K562 (cell line): Measurements from ENCODE around the gene BCAS1. TPM values are rescaled to one million over a fixed set of nuclear protein-coding genes. Genes with fewer than 3 reads are reported as not detected.
A peak's percentile ranks its signal among the peaks of the same experiment; 100 is the strongest.

Experiments
- BRD9 ChIP-seq: fragments of 450-650 bp; IDR thresholded peaks from 2 replicates; pipeline ENCODE4 v1.6.1; 2018; ENCODE audit warnings: low read depth; ENCODE audit not compliant: partially characterized antibody
- BRF2 ChIP-seq: IDR thresholded peaks from 3 replicates; pipeline ENCODE4 v1.6.1; 2011; ENCODE audit warnings: borderline replicate concordance, mild to moderate bottlenecking; ENCODE audit not compliant: insufficient read length, insufficient read depth
- C11orf30 ChIP-seq: fragments of 450-650 bp; IDR thresholded peaks from 2 replicates; pipeline ENCODE4 v1.6.1; 2016; ENCODE audit warnings: low read depth, mild to moderate bottlenecking
- DIDO1 ChIP-seq: fragments of 450-650 bp; IDR thresholded peaks from 2 replicates; pipeline ENCODE4 v1.6.1; 2016; ENCODE audit warnings: low read depth, missing biosample characterization, missing genetic modification characterization
- EZH2 ChIP-seq: IDR thresholded peaks from 2 replicates; pipeline ENCODE4 v1.6.1; 2012; ENCODE audit warnings: low read depth, mild to moderate bottlenecking, inconsistent platforms, low read length, borderline replicate concordance
- HDAC3 ChIP-seq: fragments of 450-650 bp; IDR thresholded peaks from 2 replicates; pipeline ENCODE4 v1.6.1; 2018; ENCODE audit warnings: borderline replicate concordance, mild to moderate bottlenecking, moderate library complexity; ENCODE audit not compliant: partially characterized antibody
- HMBOX1 ChIP-seq: sonication (generic); IDR thresholded peaks from 2 replicates; pipeline ENCODE4 v1.6.1; 2016
- HOXB6 ChIP-seq: fragments of 250-450 bp; sonication (Bioruptor Pico); IDR thresholded peaks from 2 replicates; pipeline ENCODE4 v1.5.1; 2022; ENCODE audit warnings: mild to moderate bottlenecking, borderline replicate concordance
- MITF ChIP-seq: IDR thresholded peaks from 2 replicates; pipeline ENCODE4 v1.6.1; 2014; ENCODE audit warnings: antibody characterized with exemption
- POU5F1 ChIP-seq: fragments of 150-350 bp; IDR thresholded peaks from 2 replicates; pipeline ENCODE4 v1.6.1; 2014; ENCODE audit warnings: borderline replicate concordance, low read length, low read depth, mild to moderate bottlenecking; ENCODE audit not compliant: partially characterized antibody
- PTRF ChIP-seq: fragments of 450-650 bp; IDR thresholded peaks from 2 replicates; pipeline ENCODE4 v1.6.1; 2016; ENCODE audit warnings: mild to moderate bottlenecking, missing genetic modification characterization, missing compliant biosample characterization
- RAD21 ChIP-seq, 2 experiments: fragments of 250-450 bp in 1 of 2; fragments of 450-650 bp in 1 of 2; sonication (Bioruptor Pico) in 1 of 2; formaldehyde crosslinking in 1 of 2; IDR thresholded peaks in 1 of 2; conservative IDR thresholded peaks in 1 of 2; 2 replicates each; pipeline versions ENCODE4 v1.4.0 to v1.8.0; 2020 to 2022; ENCODE audit warnings: mild to moderate bottlenecking in 2 of 2, moderate library complexity in 1 of 2
- RFX7 ChIP-seq: fragments of 250-450 bp; sonication (Bioruptor Pico); IDR thresholded peaks from 2 replicates; pipeline ENCODE4 v1.5.1; 2021; ENCODE audit warnings: mild to moderate bottlenecking
- SIX5 ChIP-seq, 2 experiments: IDR thresholded peaks; 2 replicates each; pipeline ENCODE4 v1.6.1; 2011; ENCODE audit warnings: low read length in 2 of 2, borderline replicate concordance in 1 of 2, low read depth in 1 of 2, mild to moderate bottlenecking in 1 of 2, moderate library complexity in 1 of 2; ENCODE audit not compliant: insufficient read depth in 1 of 2
- SMARCE1 ChIP-seq: fragments of 450-650 bp; IDR thresholded peaks from 2 replicates; pipeline ENCODE4 v1.7.1; 2016; ENCODE audit warnings: mild to moderate bottlenecking
- THAP12 ChIP-seq: fragments of 250-450 bp; sonication (Bioruptor Pico); IDR thresholded peaks from 2 replicates; pipeline ENCODE4 v1.9.0; 2021; ENCODE audit warnings: mild to moderate bottlenecking, inconsistent platforms
- ZBTB5 ChIP-seq: fragments of 450-650 bp; IDR thresholded peaks from 2 replicates; pipeline ENCODE4 v1.6.1; 2017; ENCODE audit warnings: antibody characterized with exemption
- ZKSCAN3 ChIP-seq: fragments of 250-450 bp; sonication (Bioruptor Pico); IDR thresholded peaks from 2 replicates; pipeline ENCODE4 v1.4.0; 2020
- ZNF217 ChIP-seq: sonication (generic); formaldehyde crosslinking; IDR thresholded peaks from 2 replicates; pipeline ENCODE4 v1.8.0; 2022; ENCODE audit warnings: mild to moderate bottlenecking, missing genetic modification reagents
- ZNF316 ChIP-seq: fragments of 450-650 bp; IDR thresholded peaks from 2 replicates; pipeline ENCODE4 v1.6.1; 2016
- ZNF707 ChIP-seq: fragments of 250-450 bp; sonication (Bioruptor Pico); conservative IDR thresholded peaks from 2 replicates; pipeline ENCODE4 v1.8.0; 2022; ENCODE audit warnings: inconsistent platforms, mild to moderate bottlenecking, moderate library complexity
- ZNF778 ChIP-seq: fragments of 450-650 bp; formaldehyde crosslinking; IDR thresholded peaks from 2 replicates; pipeline ENCODE4 v1.4.0; 2020; ENCODE audit warnings: mild to moderate bottlenecking, moderate library complexity
- polyA plus RNA-seq, 8 experiments: library from polyadenylated mRNA; depleted of rRNA in 4 of 8; stranded (reverse) in 5 of 8; unstranded in 3 of 8; fragments of >200 nt; fragmentation: Nextera tagmentation in 2 of 8; fragmentation: Illumina TruSeq in 1 of 8; extraction: Ambion mirVana in 2 of 8; extraction: Trizol in 1 of 8; gene quantifications; 2 replicates each; pipeline versions ENCODE4 v1.2.1 to v1.2.3, GENCODE V29; 2011 to 2014; ENCODE audit warnings: inconsistent platforms in 1 of 8, missing spikeins in 1 of 8
- total RNA-seq, 7 experiments: library from RNA; depleted of rRNA in 6 of 7; stranded (reverse); fragments of >200 nt in 6 of 7; fragmentation: Illumina TruSeq in 2 of 7; extraction: Trizol in 2 of 7; gene quantifications; 2 replicates each; pipeline versions ENCODE4 v1.2.1 to v1.2.3, GENCODE V29; 2011 to 2021; ENCODE audit warnings: low replicate concordance in 1 of 7

BCAS1 gene
- total and polyA plus RNA-seq, 9 of the 15 experiments (the other 6 are each of a cell fraction or from before 2014, with no cell fraction given) = 0.18 to 2.3 (median 0.93) TPM

GRCh38 chr20:54065601-54066038 is 4.8 kb downstream of the BCAS1 start (continued):
- no peak for TF ChIP-seq HOXB6 (CRISPR knock-in tag)
- no peak for TF ChIP-seq PTRF (tag)
- no peak for TF ChIP-seq ZBTB5
- TF ChIP-seq RAD21 (CRISPR knock-in tag; conservative IDR thresholded peaks at IDR 0.05 in 1 of 2, IDR thresholded peaks at IDR 0.05 in 1 of 2) = no peak
- no peak for TF ChIP-seq DIDO1
- no peak for TF ChIP-seq C11orf30
- TF ChIP-seq RFX7 (CRISPR knock-in tag) = no peak
- TF ChIP-seq ZKSCAN3 (CRISPR knock-in tag) = no peak
- no peak for TF ChIP-seq SIX5 (IDR thresholded peaks at IDR 0.05; ENCODE audit: borderline replicate concordance in 1 of 2, insufficient read depth in 1 of 2, low read depth in 1 of 2, low read length in 2 of 2)
- TF ChIP-seq THAP12 (CRISPR knock-in tag) = no peak
- no peak for TF ChIP-seq POU5F1
- no peak for TF ChIP-seq EZH2
- TF ChIP-seq ZNF217 (CRISPR knock-in tag) = no peak
- peak; percentile 90 for TF ChIP-seq SMARCE1
- TF ChIP-seq BRD9 = peak; percentile 31
- no peak; the same call in 1 of the 2 replicates for TF ChIP-seq MITF
- TF ChIP-seq ZNF778 (CRISPR knock-in tag) = no peak
- no peak for TF ChIP-seq ZNF707 (CRISPR knock-in tag)
- TF ChIP-seq HMBOX1 = peak; percentile 22; the same call in 1 of the 2 replicates
- TF ChIP-seq HDAC3 = peak; percentile 76
- TF ChIP-seq ZNF316 = no peak
- no peak for TF ChIP-seq BRF2
